GM19240 (cell line): ENCODE results near the gene ASCC3.

Experiments
- DNase-seq: peaks from one replicate; pipeline ENCODE4 v3.0.0; 2011; ENCODE audit warnings: low spot score; ENCODE audit not compliant: insufficient read length

Gene ASCC3

GRCh38 chr6:100593522-100593921, 287.6 kb downstream of the ASCC3 start:
- no peak for DNase-seq

GRCh38 chr6:100592929-100593328, 288.2 kb downstream of the ASCC3 start:
- DNase-seq: no peak

- no peak for DNase-seq
Measured at GRCh38 chr6:100577425-100577824, 303.7 kb downstream of the ASCC3 start.

DNA sequence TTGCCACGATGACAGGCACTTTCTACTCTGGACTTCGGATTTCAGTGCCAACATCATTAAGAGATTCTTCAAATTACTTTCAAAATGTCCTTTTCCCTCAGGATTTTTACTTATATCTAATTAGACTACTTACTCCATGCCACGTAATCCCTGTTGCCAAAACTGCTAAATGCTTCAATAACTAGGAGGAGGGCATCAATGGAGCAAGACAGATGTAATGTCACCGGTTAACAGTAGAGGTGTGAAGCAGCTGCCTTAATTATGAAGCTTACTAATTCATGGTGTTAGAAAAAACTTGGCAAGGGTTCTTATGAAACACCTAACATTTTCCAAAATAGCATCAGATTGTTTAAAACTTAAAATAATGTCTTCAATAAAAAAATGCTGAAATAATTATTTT, 305.2 kb downstream of the ASCC3 start:
- no peak for DNase-seq

GRCh38 chr6:100574836-100575235, 306.3 kb downstream of the ASCC3 start:
- no peak for DNase-seq

GRCh38 chr6:100573166-100573565, 308.0 kb downstream of the ASCC3 start:
- no peak for DNase-seq

DNA sequence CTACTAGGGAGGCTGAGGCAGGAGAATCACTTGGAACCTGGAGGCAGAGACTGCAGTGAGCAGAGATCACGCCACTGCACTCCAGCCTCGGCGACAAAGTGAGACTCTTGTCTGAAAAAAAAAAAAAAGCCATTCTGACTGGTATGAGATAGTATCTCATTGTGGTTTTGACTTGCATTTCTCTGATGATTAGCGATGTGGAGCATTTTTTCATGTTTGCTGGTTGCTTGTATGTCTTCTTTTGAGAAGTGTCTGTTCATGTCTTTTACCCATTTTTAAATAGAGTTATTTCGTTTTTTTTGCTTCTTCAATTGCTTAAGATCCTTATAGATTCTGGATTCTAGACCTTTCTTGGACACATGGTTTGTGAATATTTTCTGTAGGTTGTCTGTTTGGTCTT, 312.9 kb downstream of the ASCC3 start:
- no peak for DNase-seq

GRCh38 chr6:100566563-100566962, 314.6 kb downstream of the ASCC3 start:
- no peak for DNase-seq

- no peak for DNase-seq
Measured at GRCh38 chr6:100565439-100566104, 315.6 kb downstream of the ASCC3 start.

- DNase-seq: no peak
Measured at GRCh38 chr6:100559859-100560258, 321.3 kb downstream of the ASCC3 start.

DNA sequence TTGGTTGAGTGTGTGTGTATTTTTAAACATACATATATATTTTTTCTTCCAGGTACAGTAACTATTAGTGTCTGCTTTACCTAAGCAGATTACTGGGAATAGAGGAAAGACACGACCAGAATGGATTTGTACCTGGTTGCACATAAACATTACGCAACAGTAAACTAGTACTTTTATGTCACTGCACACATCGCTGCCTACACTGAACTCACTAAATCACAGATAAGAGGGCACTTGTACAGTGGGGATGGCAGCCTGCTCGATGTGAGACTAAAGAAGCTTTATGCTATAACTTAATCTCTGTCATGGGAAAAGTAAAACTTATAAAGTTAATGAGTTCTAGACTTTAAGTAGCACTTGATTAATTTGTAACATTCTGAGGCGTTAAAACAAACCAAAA, 326.9 kb downstream of the ASCC3 start:
- DNase-seq: no peak

DNA sequence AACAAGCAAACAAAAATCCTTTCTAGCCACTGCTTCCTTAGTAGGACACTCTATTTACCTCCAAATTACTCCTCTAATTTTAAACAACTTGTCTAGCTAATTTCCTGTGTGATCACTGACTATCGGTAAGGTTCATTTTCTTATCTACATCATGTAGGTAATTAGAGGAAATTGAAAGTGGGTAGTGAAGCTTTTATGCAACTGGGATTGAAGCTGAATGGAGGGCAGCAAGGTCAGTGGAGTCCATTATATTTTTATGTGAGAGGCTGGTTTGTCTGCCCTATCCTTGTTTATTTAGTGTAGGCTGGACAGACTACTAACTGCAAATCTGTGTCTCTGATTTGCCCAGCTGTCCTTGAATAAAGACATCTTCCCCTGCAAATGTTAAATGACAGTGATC, 327.9 kb downstream of the ASCC3 start:
- DNase-seq: no peak

GRCh38 chr6:100549406-100550167, 331.5 kb downstream of the ASCC3 start:
- DNase-seq: no peak

DNA sequence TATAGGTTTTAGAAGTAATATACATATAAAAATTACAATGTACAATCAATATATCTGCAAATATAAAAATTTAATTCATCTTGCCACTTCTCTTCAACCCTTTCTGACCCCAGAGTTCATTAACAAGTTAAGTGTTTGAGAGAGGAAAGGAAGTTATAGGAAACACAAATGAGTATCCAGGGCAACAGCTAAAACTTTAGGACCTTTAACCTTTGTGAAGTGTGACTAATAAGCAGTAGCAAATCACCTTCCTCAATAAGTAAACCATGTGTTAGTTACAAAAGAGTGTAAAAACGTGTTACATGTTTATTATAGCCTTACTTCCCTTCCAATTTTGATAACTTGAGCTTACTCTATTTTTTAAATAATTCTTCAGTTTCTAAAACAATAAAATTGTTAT, 343.0 kb downstream of the ASCC3 start:
- DNase-seq: no peak

DNA sequence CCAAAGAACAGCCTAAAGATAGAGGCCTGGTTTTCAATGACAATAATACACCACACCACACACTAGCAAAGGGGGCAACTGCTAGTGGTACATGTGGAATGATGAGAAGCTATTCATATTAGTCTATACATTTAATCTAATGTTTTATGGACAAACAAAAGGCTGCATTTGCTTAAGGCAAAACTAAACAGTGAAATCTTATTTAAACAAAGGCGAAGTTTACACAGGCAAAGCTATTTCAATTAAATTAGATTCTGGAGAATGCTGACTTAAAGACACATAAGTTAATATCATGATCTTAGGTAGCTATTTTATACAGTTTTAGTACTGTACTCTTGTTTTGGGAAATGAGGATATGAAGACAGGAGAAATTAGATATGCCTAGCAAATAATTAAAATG, 362.5 kb downstream of the ASCC3 start:
- no peak for DNase-seq

DNA sequence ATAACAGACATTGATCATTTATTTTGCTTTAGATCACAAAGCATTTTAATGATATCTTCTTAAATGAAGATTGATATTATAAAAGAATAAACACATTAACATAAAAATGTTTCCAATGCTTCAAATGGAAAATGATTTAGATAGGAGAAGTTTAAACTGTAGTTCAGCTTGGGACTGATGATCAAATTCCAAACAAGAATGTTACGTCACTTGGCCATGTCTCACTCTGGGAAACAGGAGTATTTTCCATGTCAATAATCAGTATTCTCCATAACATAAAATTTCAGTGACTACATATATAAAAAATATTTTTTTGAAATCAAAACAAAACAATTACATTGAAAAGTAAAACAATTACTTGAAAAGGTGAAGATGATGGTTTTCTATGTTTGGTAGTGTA, 363.5 kb downstream of the ASCC3 start:
- DNase-seq: no peak

GRCh38 chr6:100517106-100517505, 364.0 kb downstream of the ASCC3 start:
- DNase-seq: no peak

GRCh38 chr6:100514660-100515059, 366.5 kb downstream of the ASCC3 start:
- DNase-seq: no peak

DNA sequence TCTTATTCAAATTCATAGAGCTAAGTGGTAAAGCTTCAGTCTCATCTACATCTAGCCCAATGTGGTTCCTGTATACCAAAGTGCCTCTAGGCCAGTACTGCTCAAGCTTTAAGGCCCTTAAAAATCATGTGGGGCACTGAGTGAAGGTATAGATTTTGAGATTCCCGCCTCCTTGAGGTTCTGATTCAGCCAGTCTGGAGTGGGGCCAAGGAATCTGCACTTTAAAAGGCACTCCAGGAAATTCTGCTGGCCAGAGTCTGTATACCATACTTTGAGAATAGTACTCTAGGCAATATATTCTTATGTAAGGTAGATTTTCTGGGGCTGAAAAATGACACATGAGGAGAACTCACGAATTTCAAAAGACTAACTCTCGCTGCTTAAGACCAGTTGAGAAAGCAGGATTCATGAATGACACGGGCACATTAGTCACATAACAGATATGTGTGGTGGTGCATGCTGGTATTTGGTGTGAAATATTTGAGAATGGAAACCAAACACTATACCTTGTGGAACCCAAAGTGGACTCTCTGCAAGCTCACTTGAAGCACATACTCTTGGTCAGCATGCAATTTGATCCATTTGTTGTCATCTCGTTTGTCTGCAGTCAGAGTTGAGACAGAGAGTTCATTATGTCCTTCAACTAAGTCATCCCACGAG, 368.8 kb downstream of the ASCC3 start:
- DNase-seq: no peak

GRCh38 chr6:100509101-100509500, 372.0 kb downstream of the ASCC3 start:
- DNase-seq: no peak

GRCh38 chr6:100506651-100507050, 374.5 kb downstream of the ASCC3 start:
- no peak for DNase-seq
